Stimulated activated naive CD8-positive, alpha-beta T cell treated with anti-CD3 and anti-CD28 coated beads, Interleukin-15, Interleukin-2, amounts not matched to agents 100 U/mL and 50 U/mL, for 24 hours (primary cell): ENCODE results near the gene COX4I2.
"Not testable (repeated sequence)": the region's sequence is repeated elsewhere in the genome, so short reads cannot be mapped to it uniquely, and the experiment has no call there.

Experiments used
- ATAC-seq: fragments of 150-1000 bp; cut with Tn5 transposase; one replicate; pipeline ENCODE4 v1.10.0; 2021
- DNase-seq: peaks from one replicate; pipeline ENCODE4 v3.0.0; 2021

Gene COX4I2

GRCh38 chr20:31607640-31608250 is 30.0 kb upstream of the COX4I2 start:
- DNase-seq = no peak
- no peak for ATAC-seq

DNA sequence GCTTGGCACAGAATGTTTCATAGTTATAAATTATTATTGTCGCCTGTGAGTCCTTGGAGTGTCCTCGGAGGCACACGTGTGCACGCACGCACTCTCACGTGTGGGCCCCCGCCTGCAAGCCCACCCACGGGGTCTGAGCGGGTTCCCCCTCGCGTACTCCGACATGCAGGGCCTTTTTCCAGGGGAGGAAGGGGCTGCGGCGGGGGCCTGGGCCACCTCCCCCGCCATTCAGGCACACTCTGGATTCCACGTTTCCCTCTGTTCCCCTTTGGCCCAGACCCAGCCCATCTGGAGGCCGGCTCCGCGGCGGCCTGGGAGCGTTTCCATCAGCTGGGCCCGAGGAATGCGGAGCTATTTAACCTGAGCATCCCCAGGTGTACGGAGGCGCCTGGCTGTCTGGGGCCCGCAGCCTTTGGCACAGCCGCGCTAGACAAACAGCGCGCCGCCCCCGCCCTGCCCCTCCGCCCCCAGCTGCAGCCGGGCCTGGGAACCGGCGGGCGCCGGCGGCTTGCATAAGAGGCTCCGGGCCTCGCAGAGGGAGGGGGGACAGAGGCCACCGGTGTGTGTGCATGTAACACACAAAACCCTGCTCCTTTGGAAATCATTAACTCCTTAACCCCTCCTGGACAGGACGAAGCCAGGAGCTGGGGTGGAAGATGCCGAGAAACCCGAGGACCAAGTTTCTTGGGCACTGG is 29.3 kb upstream of the COX4I2 start:
- no peak for DNase-seq
- ATAC-seq = no peak

DNA sequence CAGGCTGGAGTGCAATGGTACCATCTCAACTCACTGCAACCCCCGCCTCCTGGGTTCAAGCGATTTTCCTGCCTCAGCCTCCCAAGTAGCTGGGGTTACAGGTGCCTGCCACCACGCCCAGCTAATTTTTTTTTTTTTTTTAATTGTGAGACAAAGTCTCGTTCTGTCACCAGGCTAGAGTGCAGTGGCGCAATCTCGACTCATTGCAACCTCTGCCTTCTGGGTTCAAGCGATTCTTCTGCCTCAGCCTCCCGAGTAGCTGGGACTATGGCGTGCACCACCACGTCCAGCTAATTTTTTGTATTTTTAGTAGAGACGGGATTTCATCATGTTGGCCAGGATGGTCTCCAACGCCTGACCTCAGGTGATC is 25.5 kb upstream of the COX4I2 start:
- not testable (repeated sequence) for ATAC-seq, DNase-seq

DNA sequence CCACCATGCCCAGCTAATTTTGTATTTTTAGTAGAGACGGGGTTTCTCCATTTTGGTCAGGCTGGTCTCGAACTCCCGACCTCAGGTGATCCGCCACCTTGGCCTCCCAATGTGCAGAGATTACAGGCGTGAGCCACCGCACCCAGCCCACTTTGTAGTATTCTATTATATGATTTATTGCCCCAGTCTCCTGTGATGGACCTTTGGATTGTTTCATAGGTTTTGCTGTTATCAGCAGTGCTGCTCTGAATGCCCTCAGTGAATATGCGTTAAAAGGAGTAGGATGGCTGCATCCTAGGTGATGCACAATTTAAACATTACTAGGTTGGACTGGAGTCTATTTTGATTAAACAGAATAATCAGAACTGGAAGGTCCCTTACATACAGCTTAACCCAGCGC is 22.3 kb upstream of the COX4I2 start:
- ATAC-seq = no peak
- DNase-seq = no peak

- ATAC-seq (no peak), DNase-seq (no peak)
Measured at GRCh38 chr20:31617432-31618104, 20.1 kb upstream of the COX4I2 start.

DNA sequence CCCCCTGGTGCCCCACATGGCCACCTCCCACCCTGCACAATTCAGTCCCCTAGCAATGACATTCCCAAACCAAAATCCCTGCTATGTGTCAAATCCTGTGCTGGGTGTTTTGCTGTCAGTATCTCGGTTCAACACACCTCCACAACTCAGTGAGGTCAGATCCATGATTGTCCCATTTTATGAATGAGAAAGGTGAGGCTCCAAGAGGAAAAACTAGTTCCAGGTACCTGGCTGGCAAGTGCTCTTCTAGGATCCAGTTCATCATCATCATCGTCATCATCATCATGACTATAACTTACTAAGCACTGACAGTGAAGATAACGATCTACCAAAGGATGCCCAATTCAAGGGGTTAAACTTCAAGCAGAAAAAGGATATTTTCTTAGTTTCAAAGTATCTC is 17.5 kb upstream of the COX4I2 start:
- DNase-seq (no peak), ATAC-seq (no peak)

GRCh38 chr20:31623123-31623505 is 14.6 kb upstream of the COX4I2 start:
- not testable (repeated sequence) for DNase-seq, ATAC-seq

GRCh38 chr20:31626534-31626933 is 11.2 kb upstream of the COX4I2 start:
- ATAC-seq, DNase-seq: not testable (repeated sequence)

- DNase-seq, ATAC-seq: not testable (repeated sequence)
Measured at GRCh38 chr20:31628057-31628456, 9.7 kb upstream of the COX4I2 start.

- DNase-seq = no peak
- ATAC-seq = peak; percentile 44
Measured at GRCh38 chr20:31630187-31630790, 7.4 kb upstream of the COX4I2 start.

- no peak for DNase-seq
Measured at GRCh38 chr20:31632548-31633338, 5.0 kb upstream of the COX4I2 start.

DNA sequence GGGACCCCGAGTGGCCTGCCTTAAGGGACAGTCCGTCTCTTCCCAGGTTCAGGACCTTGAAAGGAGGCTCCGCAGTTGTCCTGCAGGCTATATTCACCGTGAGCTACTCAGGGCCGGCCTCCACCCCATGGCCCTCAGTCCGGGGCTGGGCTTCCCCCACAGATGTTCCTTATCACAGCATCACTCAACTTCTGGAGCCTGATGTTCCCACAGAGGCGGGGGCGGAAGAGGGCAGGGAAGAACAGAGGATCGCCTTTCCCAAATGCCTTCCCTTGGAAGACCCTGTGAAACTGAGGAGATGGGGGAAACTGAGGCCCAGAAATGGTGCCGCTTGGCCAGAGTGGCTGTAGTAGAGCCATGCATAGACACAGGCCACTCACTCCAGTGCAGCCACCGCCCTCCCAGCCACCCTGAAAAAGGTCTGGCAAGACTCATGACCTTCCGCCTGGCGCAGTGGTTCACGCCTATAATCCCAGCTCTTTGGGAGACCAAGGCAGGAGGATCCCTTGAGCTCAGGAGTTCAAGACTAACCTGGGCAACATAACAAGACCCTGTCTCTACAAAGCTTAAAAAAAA is 4.3 kb upstream of the COX4I2 start:
- DNase-seq (no peak), ATAC-seq (no peak)

More at GRCh38 chr20:31632548-31633338, 5.0 kb upstream of the COX4I2 start:
- no peak for ATAC-seq

GRCh38 chr20:31638317-31638716 is 605 bp downstream of the COX4I2 start:
- no peak for DNase-seq
- no peak for ATAC-seq

- DNase-seq (no peak), ATAC-seq (no peak)
Measured at GRCh38 chr20:31638816-31639215, 1.1 kb downstream of the COX4I2 start.

GRCh38 chr20:31640259-31640658 is 2.5 kb downstream of the COX4I2 start:
- DNase-seq = no peak
- no peak for ATAC-seq

GRCh38 chr20:31641391-31641790 is 3.7 kb downstream of the COX4I2 start:
- peak; percentile 82 for ATAC-seq
- no peak for DNase-seq

- no peak for ATAC-seq
- no peak for DNase-seq
Measured at GRCh38 chr20:31642837-31643236, 5.1 kb downstream of the COX4I2 start.

DNA sequence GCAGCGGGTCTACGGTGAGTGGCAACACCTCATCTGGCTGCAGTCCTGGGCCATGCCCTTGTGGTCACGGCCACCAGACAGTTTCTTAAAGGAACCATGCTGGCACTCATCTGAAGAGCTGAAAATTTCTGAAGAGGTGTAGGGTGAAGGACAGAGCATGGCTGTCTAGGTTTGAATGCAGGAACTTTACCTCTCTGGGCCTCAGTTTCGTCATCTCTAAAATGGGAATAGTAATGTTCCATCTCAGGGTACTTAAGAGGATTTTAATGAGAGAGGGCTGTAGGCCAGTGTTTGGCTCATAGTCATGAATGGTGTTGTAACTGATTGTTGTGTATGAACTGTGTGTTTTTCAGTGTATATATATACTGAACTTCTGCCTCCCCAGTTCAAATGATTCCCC is 5.8 kb downstream of the COX4I2 start:
- no peak for DNase-seq

GRCh38 chr20:31644701-31645100 is 7.0 kb downstream of the COX4I2 start:
- ATAC-seq (no peak), DNase-seq (no peak)

More for the DNA sequence above, 5.8 kb downstream of the COX4I2 start:
- ATAC-seq = no peak

GRCh38 chr20:31648104-31648503 is 10.4 kb downstream of the COX4I2 start:
- ATAC-seq = not testable (repeated sequence)

DNA sequence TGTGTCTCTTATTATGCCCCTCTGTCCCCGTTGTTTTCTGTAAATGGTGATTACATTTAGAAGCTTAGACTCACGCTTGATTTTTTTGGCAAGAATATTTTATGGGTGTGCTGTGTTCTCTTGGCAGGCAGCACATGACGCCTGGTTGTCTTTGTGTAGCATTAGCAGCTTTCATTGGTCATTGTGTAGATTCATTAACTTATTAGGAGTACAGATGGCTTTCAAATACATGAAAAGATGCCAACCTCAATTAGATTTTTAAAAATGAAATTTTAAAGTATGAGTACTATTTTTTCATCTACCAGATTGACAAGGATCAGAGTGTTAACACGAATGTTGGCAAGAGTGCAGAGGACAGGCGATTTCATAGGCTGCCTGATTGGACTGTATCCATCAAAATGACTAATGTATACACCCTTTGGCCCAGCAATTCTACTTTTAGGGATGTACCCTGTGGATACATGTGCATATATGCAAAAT is 15.2 kb downstream of the COX4I2 start:
- ATAC-seq (no peak), DNase-seq (no peak)

More at GRCh38 chr20:31648104-31648503, 10.4 kb downstream of the COX4I2 start:
- DNase-seq = not testable (repeated sequence)

- ATAC-seq = no peak
- DNase-seq = no peak
Measured at GRCh38 chr20:31653561-31653960, 15.8 kb downstream of the COX4I2 start.
